ENCODE results near the gene REEP1. TPM values are rescaled to one million over a fixed set of nuclear protein-coding genes. Genes with fewer than 3 reads are reported as not detected.

REEP1 gene, protein sequence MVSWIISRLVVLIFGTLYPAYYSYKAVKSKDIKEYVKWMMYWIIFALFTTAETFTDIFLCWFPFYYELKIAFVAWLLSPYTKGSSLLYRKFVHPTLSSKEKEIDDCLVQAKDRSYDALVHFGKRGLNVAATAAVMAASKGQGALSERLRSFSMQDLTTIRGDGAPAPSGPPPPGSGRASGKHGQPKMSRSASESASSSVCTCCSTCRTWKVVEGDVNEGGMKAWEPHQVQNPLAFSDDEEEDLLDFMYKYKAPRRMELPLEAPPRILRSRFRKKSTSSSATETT
- total RNA-seq (2022): 0.32 TPM in 1 of 2 replicates, not detected in the other
- Bru-seq, nascent RNA: percentile 8 among the genes with signal in this experiment
- BruChase-seq, experiment 1, labeled RNA remaining after a 6-hour chase: percentile 7 among the genes with signal in this experiment
- BruChase-seq, experiment 2, labeled RNA remaining after a 2-hour chase: percentile 6 among the genes with signal in this experiment
- long read RNA-seq: 0 reads

DNA sequence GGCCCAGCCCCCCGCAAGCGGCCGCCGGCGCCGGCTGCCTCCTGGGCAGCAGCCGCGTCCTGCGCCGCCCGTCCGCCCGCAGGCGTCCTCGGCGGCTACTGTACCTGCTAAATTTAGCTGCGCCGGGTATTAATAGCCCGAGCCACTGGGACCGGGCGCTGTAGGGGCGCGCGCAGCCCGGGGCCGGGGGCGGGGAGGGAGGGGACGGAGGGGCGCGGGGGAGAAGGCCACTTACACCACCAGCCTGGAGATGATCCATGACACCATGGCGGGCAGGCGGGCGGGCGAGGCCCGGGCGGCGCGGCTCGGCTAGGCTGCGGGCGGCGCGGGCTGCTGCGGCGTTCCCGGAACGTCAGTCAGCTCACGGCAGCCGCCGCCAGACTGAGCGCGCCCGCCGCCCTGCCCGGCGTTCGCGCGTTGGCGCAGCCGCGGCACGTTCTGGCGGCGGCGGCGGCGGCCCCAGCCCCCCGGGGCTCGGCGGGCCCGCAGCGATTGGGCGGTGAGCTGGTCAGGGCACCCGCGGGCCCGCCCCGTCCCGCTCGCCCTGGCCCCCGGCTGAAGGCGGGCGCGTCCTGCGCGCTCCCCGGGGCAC lies at the start of gene REEP1:
REEP1 (minus strand) TSS at position 383 of the 592 bp plus-strand sequence; CDS start at position 267, 116 bp downstream.
- TF ChIP-seq, protein P1, sequence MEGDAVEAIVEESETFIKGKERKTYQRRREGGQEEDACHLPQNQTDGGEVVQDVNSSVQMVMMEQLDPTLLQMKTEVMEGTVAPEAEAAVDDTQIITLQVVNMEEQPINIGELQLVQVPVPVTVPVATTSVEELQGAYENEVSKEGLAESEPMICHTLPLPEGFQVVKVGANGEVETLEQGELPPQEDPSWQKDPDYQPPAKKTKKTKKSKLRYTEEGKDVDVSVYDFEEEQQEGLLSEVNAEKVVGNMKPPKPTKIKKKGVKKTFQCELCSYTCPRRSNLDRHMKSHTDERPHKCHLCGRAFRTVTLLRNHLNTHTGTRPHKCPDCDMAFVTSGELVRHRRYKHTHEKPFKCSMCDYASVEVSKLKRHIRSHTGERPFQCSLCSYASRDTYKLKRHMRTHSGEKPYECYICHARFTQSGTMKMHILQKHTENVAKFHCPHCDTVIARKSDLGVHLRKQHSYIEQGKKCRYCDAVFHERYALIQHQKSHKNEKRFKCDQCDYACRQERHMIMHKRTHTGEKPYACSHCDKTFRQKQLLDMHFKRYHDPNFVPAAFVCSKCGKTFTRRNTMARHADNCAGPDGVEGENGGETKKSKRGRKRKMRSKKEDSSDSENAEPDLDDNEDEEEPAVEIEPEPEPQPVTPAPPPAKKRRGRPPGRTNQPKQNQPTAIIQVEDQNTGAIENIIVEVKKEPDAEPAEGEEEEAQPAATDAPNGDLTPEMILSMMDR (IDR thresholded peaks at IDR 0.05; ENCODE audit: unreplicated experiment): no peak
- ChIA-PET CTCF (interaction anchor here (1.0 to 2.2 kb wide), 2 partner anchors 31 to 116 kb away, joined by 5 to 6 read pairs; no protein-coding TSS in a partner anchor), POLR2A (interaction anchor here (1.0 to 1.3 kb wide), 2 partner anchors 27 to 117 kb away, joined by 3 to 4 read pairs; no protein-coding TSS in a partner anchor)
- Mint-ChIP-seq H3K4me1 (ENCODE audit: insufficient read depth, unreplicated experiment) (peaks cover 11% of the 10 kb centered on the region), H3K36me3 (ENCODE audit: insufficient read depth, unreplicated experiment) (no peaks in the 10 kb centered on the region), H3K9me3 (ENCODE audit: unreplicated experiment) (no peaks in the 10 kb centered on the region), H3K4me3 (ENCODE audit: unreplicated experiment) (peak within 1 kb of the TSS; percentile 67), H3K27me3 (ENCODE audit: insufficient read depth, unreplicated experiment) (peaks cover 71% of the 10 kb centered on the region), H3K27ac (ENCODE audit: low read depth, unreplicated experiment) (no peak within 1 kb of the TSS)
- no peak for DNase-seq (ENCODE audit: unreplicated experiment)
- BruUV-seq (replicated peaks): no TSS peak
- intact Hi-C loops (cut with micrococcal nuclease): no loop called here

DNA sequence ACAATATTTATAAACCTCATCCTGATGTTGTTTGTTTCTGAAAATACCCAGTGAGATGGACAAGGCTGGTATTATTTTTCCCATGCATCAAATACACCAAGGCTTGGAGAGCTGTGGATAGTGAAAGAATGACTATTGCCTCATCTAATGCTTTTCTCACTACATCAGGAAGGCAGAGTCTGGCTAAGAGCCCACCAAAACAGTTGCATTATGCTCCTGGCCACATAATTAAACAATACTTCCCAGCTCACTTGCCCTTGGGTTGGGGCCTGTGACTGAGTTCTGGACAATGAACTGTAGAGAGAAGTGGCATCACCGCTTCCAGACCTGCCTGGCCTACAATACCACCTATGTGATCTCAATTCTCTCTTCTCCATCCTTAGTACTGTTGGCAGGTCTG lies 46.4 kb upstream of the REEP1 start:
- no peak overlapping the region for H3K27ac Mint-ChIP-seq (ENCODE audit: low read depth, unreplicated experiment)
- POLR2A ChIA-PET: interaction anchor here (1.0 to 1.1 kb wide), 2 partner anchors 10 to 57 kb away, joined by 3 to 6 read pairs; partner anchors contain the start of gene KDM3A
- peaks cover 21% of the 10 kb centered on the region for H3K27me3 Mint-ChIP-seq (ENCODE audit: insufficient read depth, unreplicated experiment)
- peaks cover 10% of the 10 kb centered on the region for H3K4me1 Mint-ChIP-seq (ENCODE audit: insufficient read depth, unreplicated experiment)
- CTCF ChIA-PET: interaction anchor here (0.6 to 2.0 kb wide), 2 partner anchors 11 to 17 kb away, joined by 4 to 12 read pairs; no protein-coding TSS in a partner anchor
- peak; percentile 90 for DNase-seq (ENCODE audit: unreplicated experiment)
- no peak overlapping the region for H3K4me3 Mint-ChIP-seq (ENCODE audit: unreplicated experiment)
- TF ChIP-seq, protein P1 (IDR thresholded peaks at IDR 0.05; ENCODE audit: unreplicated experiment): no peak
- no peaks in the 10 kb centered on the region for H3K36me3 Mint-ChIP-seq (ENCODE audit: insufficient read depth, unreplicated experiment)
- no TSS peak for BruUV-seq (replicated peaks)
- no peaks in the 10 kb centered on the region for H3K9me3 Mint-ChIP-seq (ENCODE audit: unreplicated experiment)
- intact Hi-C loops (cut with micrococcal nuclease): no loop called here

DNA sequence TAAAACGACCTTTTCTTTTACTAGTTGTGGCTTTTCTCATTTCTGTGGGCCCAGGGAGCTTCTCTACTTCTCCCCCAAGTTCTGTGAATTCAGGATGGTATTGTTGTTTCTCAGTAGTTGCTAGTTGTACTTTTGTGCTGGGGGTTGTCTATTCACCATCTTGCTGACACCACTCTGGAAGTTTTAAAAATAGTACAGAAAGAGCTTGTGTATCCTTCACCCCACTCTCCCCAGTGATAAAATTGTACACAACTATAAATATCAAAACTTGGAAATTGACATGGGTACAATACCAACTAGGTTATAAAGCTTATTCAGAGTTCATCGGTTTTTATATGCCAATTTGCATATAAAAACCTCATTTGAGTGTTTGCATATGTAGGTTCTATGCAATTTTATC lies 45.3 kb upstream of the REEP1 start:
- TF ChIP-seq, protein P1 (IDR thresholded peaks at IDR 0.05; ENCODE audit: unreplicated experiment): no peak
- peaks cover 10% of the 10 kb centered on the region for H3K4me1 Mint-ChIP-seq (ENCODE audit: insufficient read depth, unreplicated experiment)
- no peak overlapping the region for H3K27ac Mint-ChIP-seq (ENCODE audit: low read depth, unreplicated experiment)
- no TSS peak for BruUV-seq (replicated peaks)
- H3K27me3 Mint-ChIP-seq (ENCODE audit: insufficient read depth, unreplicated experiment): peaks cover 31% of the 10 kb centered on the region
- H3K4me3 Mint-ChIP-seq (ENCODE audit: unreplicated experiment): no peak overlapping the region
- no peak for DNase-seq (ENCODE audit: unreplicated experiment)
- no peaks in the 10 kb centered on the region for H3K9me3 Mint-ChIP-seq (ENCODE audit: unreplicated experiment)
- POLR2A ChIA-PET: interaction anchor here (1.1 kb wide), 1 partner anchor 58 kb away, joined by 6 read pairs; the partner anchor contains the start of gene KDM3A
- intact Hi-C loops (cut with micrococcal nuclease): no loop called here
- no peaks in the 10 kb centered on the region for H3K36me3 Mint-ChIP-seq (ENCODE audit: insufficient read depth, unreplicated experiment)
- CTCF ChIA-PET: interaction anchor here (1.1 to 2.6 kb wide), 3 partner anchors 10 to 15 kb away, joined by 3 to 14 read pairs (median 12); no protein-coding TSS in a partner anchor

DNA sequence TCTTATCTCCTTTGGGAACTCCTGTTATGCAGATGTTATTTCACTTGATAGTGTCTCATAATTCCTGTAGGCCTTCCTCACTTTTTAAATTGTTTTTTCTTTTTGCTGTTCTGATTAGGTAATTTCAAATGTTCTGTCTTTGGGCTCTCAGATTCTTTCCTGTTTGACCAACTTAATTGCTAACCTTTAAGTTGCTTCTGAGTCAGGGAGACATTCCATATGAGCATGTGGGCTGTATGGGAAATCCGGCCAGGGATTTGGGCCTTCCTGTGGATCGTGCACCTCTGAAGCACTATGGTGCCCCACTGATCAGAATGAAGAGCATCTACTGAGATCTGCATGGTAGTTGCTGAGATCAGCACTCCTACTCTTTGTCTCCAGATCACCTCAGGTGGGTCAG lies 44.7 kb upstream of the REEP1 start:
- Mint-ChIP-seq H3K9me3 (ENCODE audit: unreplicated experiment) (no peaks in the 10 kb centered on the region), H3K4me1 (ENCODE audit: insufficient read depth, unreplicated experiment) (peaks cover 10% of the 10 kb centered on the region), H3K27me3 (ENCODE audit: insufficient read depth, unreplicated experiment) (peaks cover 36% of the 10 kb centered on the region), H3K36me3 (ENCODE audit: insufficient read depth, unreplicated experiment) (no peaks in the 10 kb centered on the region), H3K4me3 (ENCODE audit: unreplicated experiment) (no peak overlapping the region), H3K27ac (ENCODE audit: low read depth, unreplicated experiment) (no peak overlapping the region)
- ChIA-PET CTCF (interaction anchor here (0.6 to 2.6 kb wide), 4 partner anchors 9 to 27 kb away, joined by 3 to 14 read pairs (median 8); no protein-coding TSS in a partner anchor), POLR2A (interaction anchor here (0.6 kb wide), 2 partner anchors 19 to 240 kb away, joined by 3 read pairs; no protein-coding TSS in a partner anchor)
- intact Hi-C loops (cut with micrococcal nuclease): no loop called here
- TF ChIP-seq, protein P1 (IDR thresholded peaks at IDR 0.05; ENCODE audit: unreplicated experiment): no peak
- BruUV-seq (replicated peaks): no TSS peak
- DNase-seq (ENCODE audit: unreplicated experiment): no peak

All from MCF 10A (cell line).